KMS-11 (cell line): ENCODE data around the gene CRADD.

Source experiments
- H2AFZ ChIP-seq: fragments of 200-600 bp; sonication (generic); 2 replicates; pipeline ENCODE4 v1.6.1; 2016; ENCODE audit warnings: antibody characterized with exemption, mixed run types, low read depth
- H3K27ac ChIP-seq: fragments of 200-600 bp; sonication (generic); 2 replicates; pipeline ENCODE4 v1.6.1; 2016; ENCODE audit warnings: mild to moderate bottlenecking, mixed run types
- H3K27me3 ChIP-seq: fragments of 200-600 bp; sonication (generic); 2 replicates; pipeline ENCODE4 v1.6.1; 2017; ENCODE audit warnings: mild to moderate bottlenecking, low read depth, mixed run types, moderate library complexity; ENCODE audit not compliant: insufficient read depth
- H3K36me3 ChIP-seq: fragments of 200-600 bp; sonication (generic); 2 replicates; pipeline ENCODE4 v1.6.1; 2017; ENCODE audit warnings: mild to moderate bottlenecking, mixed run types; ENCODE audit not compliant: insufficient read depth
- H3K4me1 ChIP-seq: fragments of 200-600 bp; sonication (generic); 2 replicates; pipeline ENCODE4 v1.6.1; 2016; ENCODE audit warnings: mild to moderate bottlenecking, low read depth, mixed run types; ENCODE audit not compliant: poor library complexity, severe bottlenecking
- H3K4me2 ChIP-seq: fragments of 200-600 bp; sonication (generic); 2 replicates; pipeline ENCODE4 v1.7.0; 2016; ENCODE audit warnings: mild to moderate bottlenecking, mixed run types
- H3K4me3 ChIP-seq: fragments of 200-600 bp; sonication (generic); IDR thresholded peaks from 2 replicates; pipeline ENCODE4 v1.6.1; 2017; ENCODE audit warnings: low read depth, low read length, mixed read lengths; ENCODE audit not compliant: insufficient read depth
- H3K79me2 ChIP-seq: fragments of 200-600 bp; sonication (generic); 2 replicates; pipeline ENCODE4 v1.6.1; 2016; ENCODE audit warnings: low read depth, mixed run types; ENCODE audit not compliant: insufficient read depth
- H3K9ac ChIP-seq: fragments of 200-600 bp; sonication (generic); 2 replicates; pipeline ENCODE4 v1.6.1; 2016; ENCODE audit warnings: mild to moderate bottlenecking, mixed run types
- H4K20me1 ChIP-seq: fragments of 200-600 bp; sonication (generic); 2 replicates; pipeline ENCODE4 v1.6.1; 2016; ENCODE audit warnings: mild to moderate bottlenecking, mixed run types; ENCODE audit not compliant: insufficient read depth
- TF ChIP-seq, protein P1 (sequence below): fragments of 200-600 bp; sonication (generic); conservative IDR thresholded peaks from 2 replicates; pipeline ENCODE4 v1.6.1; 2017; ENCODE audit warnings: low read depth, mild to moderate bottlenecking, antibody characterized with exemption, low read length, moderate library complexity, mixed read lengths

Gene CRADD

DNA sequence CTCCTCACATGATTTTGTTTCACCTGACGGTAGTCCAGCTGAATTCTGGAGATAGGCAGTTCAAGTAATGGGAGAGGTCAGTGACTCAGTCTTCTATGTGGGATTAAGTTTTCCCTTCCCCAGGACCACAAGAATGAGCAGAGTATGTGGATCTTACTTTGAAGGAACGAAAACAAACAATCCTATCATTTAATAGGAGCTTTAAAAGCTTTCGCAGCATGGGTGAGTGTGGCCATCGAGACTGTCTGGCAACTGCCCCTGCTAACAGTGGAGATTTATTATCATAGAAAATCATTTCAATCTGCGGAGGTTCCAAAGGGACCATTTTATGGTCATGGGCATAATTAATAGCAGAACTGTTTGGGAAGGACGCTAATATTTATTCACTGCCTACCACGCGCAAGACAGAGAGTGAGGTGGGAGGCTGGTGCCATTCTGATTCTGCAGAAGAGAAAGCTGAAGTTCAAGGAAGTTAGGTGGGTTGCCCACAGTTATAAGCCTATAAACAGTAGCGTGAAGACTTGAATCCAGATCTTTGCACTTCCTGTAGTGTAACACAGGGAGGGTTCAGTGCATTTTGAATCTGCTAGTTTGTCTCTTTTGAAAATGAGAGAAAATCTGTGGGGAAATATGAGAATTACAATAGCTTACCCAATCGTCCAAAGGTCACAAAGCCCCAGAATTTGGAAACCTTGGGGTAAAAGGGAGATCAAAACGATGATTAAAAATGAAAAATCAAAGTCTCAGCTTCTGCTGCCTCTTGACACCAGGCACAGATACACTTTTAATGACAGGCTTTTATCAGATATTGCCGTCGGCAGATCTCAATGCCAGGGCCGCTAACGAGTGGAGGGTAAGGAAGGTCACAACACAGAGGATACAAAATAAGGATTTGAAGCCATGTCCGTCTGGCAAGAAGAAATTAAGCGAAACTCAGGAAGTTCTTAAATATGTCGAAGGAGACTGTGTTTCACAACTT, 209.6 kb downstream of the CRADD start:
- Histone ChIP-seq H3K27me3 (no peaks in the 10 kb centered on the region), H3K9ac (no peak overlapping the region), H3K79me2 (no peaks in the 10 kb centered on the region), H3K4me1 (no peaks in the 10 kb centered on the region), H3K36me3 (no peaks in the 10 kb centered on the region), H3K4me3 (no peak overlapping the region), H2AFZ (no peak overlapping the region), H4K20me1 (no peaks in the 10 kb centered on the region), H3K27ac (no peak overlapping the region), H3K4me2 (no peak overlapping the region)
- TF ChIP-seq, protein P1, sequence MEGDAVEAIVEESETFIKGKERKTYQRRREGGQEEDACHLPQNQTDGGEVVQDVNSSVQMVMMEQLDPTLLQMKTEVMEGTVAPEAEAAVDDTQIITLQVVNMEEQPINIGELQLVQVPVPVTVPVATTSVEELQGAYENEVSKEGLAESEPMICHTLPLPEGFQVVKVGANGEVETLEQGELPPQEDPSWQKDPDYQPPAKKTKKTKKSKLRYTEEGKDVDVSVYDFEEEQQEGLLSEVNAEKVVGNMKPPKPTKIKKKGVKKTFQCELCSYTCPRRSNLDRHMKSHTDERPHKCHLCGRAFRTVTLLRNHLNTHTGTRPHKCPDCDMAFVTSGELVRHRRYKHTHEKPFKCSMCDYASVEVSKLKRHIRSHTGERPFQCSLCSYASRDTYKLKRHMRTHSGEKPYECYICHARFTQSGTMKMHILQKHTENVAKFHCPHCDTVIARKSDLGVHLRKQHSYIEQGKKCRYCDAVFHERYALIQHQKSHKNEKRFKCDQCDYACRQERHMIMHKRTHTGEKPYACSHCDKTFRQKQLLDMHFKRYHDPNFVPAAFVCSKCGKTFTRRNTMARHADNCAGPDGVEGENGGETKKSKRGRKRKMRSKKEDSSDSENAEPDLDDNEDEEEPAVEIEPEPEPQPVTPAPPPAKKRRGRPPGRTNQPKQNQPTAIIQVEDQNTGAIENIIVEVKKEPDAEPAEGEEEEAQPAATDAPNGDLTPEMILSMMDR: no peak

DNA sequence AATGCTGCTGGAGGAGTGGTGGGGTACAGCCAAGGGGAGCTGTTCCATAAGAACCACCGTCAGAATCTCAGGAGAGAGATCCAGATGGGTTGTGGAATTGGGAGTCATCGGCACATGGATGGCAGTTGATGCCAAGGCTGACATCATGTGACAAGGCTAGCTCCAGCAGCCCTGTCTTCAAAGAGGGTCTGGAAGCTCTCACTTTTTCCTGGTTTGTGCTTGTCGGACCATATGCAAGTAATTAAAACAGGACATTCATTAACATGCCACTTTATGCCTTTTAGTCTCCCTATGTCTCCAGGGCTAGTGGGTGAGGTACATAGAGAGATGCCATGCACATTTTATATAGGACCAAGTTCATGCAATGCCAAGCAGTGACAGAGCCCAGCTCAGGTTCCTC, 211.8 kb downstream of the CRADD start:
- Histone ChIP-seq H3K4me3 (no peak overlapping the region), H3K79me2 (no peaks in the 10 kb centered on the region), H4K20me1 (no peaks in the 10 kb centered on the region), H3K4me1 (no peaks in the 10 kb centered on the region), H3K4me2 (no peak overlapping the region), H3K27ac (no peak overlapping the region), H3K9ac (no peak overlapping the region), H2AFZ (no peak overlapping the region), H3K36me3 (no peaks in the 10 kb centered on the region), H3K27me3 (no peaks in the 10 kb centered on the region)
- TF ChIP-seq, protein P1: no peak

DNA sequence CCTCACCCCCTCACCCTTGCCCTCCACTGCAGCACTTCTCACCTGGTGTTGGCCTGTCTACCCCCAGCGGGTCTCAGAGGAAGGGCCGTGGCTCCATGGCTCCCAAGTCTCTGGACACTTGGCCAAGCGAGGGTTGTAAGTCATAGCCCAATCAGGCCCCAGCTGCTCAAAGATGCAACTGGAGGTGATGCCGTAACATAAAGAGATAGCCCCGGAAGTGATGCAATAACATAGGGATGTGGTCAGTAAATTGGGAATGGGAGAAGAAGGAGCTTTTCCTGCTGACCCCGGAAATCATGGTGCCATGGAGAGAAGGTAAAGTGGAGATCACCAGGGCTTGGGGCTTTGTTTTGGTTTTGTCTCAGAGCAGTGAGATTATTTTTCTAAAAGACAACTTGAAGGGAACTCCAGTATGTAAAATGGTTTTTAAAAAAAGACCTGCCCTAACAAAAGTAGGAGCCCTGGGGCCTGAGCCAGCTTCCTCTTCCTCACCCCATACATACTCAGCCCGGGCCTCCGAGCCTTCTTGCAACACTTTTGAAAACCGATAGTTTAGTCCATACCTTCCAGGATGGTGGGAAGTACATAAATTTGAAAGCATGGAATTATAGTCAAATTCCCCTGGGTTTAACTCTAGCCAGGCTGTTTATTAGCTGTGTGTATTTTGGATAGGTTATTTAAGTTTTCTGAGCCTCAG, 212.5 kb downstream of the CRADD start:
- TF ChIP-seq, protein P1: no peak
- Histone ChIP-seq H3K4me3 (no peak overlapping the region), H3K27ac (no peak overlapping the region), H3K4me1 (no peaks in the 10 kb centered on the region), H3K4me2 (no peak overlapping the region), H3K36me3 (no peaks in the 10 kb centered on the region), H3K27me3 (no peaks in the 10 kb centered on the region), H2AFZ (no peak overlapping the region), H3K9ac (no peak overlapping the region), H3K79me2 (no peaks in the 10 kb centered on the region), H4K20me1 (no peaks in the 10 kb centered on the region)

DNA sequence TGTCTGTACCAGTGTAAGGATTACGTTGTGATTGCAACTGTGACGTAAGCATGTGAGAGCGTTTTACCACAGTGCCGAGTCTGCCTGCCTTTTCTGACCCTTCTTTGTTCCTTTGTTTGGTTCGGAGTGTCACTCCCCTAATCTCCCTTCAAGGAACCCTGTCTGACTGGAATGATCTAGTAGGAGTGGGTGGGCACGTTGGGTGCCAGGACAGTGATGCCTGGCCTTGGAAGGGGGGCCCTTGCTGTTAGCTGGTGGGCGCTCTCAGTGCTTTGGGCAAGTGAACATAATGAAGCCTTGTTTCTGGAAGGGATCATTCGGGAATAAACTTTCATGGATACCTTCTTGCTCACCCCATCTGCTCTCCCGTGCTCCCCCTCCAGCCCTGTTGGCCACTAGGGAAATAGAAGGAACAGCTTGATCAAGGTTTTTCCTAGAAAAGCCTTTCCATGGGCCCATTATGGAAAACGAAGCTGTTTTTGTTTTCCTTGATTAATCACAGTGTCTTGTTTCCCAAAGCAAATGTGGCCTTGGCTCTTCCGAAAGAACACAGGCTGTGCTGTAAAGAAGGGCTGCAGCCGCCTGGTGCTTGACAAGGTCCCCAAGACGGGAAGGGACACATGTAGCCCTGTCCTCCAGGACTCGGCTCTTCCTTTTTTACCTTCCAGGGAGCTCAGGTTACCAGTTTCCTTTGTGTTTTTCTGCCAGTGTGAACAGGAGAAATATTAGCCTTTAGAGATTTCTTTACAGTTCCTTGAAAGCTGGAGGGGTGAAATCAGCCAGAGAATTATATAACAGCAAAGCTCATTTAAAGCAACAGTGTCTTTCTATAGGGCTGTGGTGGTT, 215.5 kb downstream of the CRADD start:
- TF ChIP-seq, protein P1: no peak
- no peaks in the 10 kb centered on the region for H3K27me3 ChIP-seq
- no peaks in the 10 kb centered on the region for H3K36me3 ChIP-seq
- H3K4me1 ChIP-seq: no peaks in the 10 kb centered on the region
- no peak overlapping the region for H2AFZ ChIP-seq
- no peak overlapping the region for H3K27ac ChIP-seq
- H3K4me2 ChIP-seq: no peak overlapping the region
- H4K20me1 ChIP-seq: no peaks in the 10 kb centered on the region
- H3K9ac ChIP-seq: no peak overlapping the region
- no peak overlapping the region for H3K4me3 ChIP-seq
- no peaks in the 10 kb centered on the region for H3K79me2 ChIP-seq
